PC-3 (cell line): ENCODE measurements around the gene SELENOS.

Experiments
- CTCF ChIP-seq: fragments of 300-600 bp; sonication (generic); conservative IDR thresholded peaks from 2 replicates; pipeline ENCODE4 v1.5.1; 2017; ENCODE audit warnings: antibody characterized with exemption, low read depth, mild to moderate bottlenecking, low read length
- EZH2 ChIP-seq: fragments of 300-600 bp; sonication (generic); IDR thresholded peaks from one replicate; pipeline ENCODE4 v1.6.1; 2017; ENCODE audit warnings: antibody characterized with exemption, mild to moderate bottlenecking, low read length; ENCODE audit not compliant: unreplicated experiment
- EZH2phosphoT487 ChIP-seq: fragments of 300-600 bp; sonication (generic); IDR thresholded peaks from 2 replicates; pipeline ENCODE4 v1.6.1; 2018; ENCODE audit warnings: mild to moderate bottlenecking, antibody characterized with exemption, low read length, borderline replicate concordance

GRCh38 chr15:101295607-101296161 lies 18.4 kb upstream of the SELENOS start:
- TF ChIP-seq CTCF, result no peak
- TF ChIP-seq EZH2phosphoT487, result no peak
- TF ChIP-seq EZH2, result no peak
